ENCODE measurements around the gene MTFR1L.

Gene MTFR1L

DNA sequence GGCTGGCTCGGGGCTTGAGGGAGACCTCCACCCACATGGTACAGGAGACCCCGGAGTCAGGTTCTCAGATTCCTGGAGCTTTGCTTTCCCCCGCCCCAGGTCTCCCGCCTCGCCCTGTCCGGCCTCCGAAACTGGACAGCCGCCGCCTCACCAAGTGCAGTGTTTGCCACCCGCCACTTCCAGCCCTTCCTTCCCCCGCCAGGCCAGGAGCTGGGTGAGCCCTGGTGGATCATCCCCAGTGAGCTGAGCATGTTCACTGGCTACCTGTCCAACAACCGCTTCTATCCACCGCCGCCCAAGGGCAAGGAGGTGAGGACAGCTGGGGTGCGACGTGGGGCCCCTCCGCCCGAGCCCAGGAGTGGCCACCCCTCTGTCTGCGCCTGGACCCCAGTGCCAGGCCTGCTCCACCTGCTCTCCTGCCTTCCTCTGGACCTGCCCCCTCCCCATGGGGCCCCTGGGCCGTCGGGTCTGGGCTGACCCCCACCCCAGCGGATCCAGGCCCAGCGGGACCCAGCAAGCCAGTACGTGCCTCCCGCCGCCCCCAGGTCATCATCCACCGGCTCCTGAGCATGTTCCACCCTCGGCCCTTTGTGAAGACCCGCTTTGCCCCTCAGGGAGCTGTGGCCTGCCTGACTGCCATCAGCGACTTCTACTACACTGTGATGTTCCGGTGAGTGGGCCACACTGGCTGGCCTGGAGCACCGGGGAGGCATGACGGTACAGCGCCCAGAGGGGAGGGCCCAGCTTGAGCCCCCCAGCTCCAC, 11.1 kb upstream of the MTFR1L start:
- no peak for DNase-seq

DNA sequence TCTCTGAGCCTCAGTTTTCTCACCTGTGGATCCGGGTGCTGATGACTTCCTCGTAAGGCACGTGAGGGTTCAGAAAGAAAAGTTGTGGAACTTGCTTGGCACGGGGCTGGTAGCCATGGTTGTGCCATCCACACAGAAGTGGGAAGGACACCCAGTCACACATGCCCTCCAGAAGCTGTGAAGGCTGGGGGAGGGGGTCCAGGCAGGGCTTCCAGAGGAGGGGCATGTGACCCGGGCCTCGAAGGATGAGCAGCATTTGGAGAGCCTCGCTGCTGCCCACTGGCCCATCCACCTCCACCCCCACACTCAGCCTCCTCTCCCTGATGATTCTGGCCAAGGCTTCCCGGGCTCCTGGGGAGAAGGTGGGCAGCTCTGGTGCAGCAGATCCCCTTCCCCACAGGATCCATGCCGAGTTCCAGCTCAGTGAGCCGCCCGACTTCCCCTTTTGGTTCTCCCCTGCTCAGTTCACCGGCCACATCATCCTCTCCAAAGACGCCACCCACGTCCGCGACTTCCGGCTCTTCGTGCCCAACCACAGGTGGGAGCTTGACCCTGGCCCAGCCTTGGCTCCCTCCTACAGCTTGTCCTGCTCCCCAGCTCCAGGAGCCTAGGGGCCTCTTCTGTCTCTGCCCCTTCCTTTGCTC, 10.3 kb upstream of the MTFR1L start:
- DNase-seq: no peak

DNA sequence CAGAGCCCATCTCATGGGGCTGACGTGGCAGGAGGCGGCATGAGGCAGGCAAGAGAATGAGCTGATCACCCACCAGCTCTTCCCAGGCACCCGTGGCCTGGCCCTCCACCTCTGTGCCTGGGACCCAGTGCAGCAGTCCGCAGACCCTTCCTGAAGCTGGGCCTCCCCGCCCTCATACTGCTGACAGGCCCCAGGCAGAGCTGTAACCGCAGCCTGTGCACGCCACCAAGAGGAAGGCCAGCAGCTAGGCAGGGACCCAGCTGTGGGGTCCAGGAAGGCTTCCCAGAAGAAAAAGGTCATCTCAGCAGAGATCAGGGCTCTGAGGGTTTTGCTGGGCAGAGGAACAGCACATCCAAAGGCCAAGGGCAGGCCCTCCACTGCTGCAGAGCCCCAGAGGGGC, 9.8 kb upstream of the MTFR1L start:
- no peak for DNase-seq

DNA sequence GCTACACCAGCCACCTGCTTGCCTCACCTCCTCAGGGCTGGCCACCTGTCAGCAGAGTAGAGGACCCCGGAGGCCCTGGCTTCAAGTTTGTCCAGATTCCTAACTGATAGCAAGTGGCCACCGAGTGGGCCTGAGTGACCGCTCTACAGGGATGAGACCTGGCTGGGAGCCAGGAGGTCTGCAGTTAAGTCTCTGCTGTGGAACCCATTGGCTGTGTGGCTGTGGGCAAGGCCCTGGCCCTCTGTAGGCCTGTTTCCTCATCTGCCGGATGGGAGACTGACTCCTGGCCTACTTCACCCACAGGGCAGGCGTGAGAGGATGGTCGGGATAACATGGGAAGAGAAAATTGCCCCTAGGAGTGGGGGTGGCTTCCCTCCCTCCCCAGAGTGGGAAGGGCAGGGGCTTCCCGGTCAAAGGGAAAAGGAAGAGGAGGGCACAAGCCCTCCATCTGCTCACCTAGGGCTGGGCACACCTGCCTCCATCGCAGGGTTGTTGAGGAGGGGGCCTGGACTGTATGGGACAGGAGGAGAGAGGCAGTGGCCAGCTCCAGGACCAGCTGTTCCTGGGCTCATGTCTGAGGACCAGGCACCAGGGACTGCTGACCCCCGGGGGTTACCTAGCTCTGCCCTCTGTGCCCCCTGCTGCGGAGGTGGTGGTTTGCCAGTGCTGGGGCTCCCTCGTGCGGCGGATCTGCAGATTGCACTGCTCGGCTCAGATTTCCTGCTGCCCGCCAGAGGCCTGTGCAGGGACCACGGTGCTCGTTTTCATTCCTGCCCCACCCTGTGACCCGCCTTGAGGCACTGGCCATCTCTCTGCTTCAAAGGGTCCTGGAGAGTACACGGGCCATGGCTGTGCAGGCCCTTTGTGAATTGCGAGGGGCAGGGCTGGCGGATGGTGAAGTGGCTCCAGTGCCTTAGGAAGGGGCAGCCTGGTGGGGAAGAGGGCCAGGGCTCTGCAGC, 9.1 kb upstream of the MTFR1L start:
- DNase-seq: peak; percentile 83

DNA sequence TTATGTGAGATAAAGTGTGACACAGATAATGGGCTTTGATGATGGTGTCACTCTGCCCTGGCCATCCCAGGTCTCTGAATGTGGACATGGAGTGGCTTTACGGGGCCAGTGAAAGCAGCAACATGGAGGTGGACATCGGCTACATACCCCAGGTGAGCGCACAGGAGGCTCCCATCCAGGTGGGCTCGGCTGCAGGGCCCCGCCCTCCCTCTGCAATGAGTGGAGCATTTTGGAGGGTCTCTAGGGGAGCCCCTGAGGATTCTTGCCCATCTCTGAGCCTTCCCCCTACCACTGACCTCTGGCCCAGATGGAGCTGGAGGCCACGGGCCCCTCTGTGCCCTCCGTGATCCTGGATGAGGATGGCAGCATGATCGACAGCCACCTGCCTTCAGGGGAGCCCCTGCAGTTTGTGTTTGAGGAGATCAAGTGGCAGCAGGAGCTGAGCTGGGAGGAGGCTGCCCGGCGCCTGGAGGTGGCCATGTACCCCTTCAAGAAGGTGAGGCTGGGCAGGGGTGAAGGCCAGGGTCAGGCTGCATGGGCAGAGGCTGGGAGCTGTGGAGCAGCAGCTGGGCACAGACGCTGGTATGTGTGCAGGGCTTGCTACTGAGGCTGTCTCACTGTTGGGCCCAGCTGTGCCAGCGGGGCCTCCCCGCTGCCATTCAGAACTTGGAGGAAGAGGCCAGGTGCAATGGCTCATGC, 8.2 kb upstream of the MTFR1L start:
- DNase-seq: no peak

DNA sequence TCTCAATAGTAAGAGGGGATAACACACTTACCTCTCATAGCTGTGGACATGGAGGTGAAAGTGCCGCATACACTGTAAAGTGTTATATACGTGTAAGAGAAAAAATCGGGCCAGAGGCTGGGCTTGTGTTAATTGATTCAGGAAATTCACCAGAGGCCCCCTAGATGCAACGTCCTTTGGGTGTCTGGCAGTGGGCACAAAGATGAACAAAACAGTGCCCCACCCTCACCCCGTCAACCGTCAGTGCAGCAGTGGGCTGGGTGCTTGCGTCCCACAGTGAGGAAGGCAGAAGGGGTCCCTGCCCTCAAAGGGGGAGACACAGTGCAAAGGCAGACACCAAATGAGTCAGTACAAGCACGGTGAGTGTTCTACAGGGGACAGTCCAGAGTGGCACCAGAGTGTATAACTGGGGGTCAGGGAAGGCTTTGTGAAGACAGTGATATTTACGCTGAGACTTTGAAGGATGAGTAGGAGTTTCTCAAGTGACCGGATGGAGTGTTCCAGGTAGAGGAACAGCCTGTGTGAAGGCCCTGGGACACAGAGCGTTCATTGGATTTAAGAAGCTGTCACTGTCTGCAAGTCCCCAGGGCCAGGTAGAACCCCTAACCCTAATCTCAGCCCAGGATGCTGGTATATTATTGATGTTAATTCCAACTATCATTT, 6.6 kb upstream of the MTFR1L start:
- DNase-seq: no peak

DNA sequence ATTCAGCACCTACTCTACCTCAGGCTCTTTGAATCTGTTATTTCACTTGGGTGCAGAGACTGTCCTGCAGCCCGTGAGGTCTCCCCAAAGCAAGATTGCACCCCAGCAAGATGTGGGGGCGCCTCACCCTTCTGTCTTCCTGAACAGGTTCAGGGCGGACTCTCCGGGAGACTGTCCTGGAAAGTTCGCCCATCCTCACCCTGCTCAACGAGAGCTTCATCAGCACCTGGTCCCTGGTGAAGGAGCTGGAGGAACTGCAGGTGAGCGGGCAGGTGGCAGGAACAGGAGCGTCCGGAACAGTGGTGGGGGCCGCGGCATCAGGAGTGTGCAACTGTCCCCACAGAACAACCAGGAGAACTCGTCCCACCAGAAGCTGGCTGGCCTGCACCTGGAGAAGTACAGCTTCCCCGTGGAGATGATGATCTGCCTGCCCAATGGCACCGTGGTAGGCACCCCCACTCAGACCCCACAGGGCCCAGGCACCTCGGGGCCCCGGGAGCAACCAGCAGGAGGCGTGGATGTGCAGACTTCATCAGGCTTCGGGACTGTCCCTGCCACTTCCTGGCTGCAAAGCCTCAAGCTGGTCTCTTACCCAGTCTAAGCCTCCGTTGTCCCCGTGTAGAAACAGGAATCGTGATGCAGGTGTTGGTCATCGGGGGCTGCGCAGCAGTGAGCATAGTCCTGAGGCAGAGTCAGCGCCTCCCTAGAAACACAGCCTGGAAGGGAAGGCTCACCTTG, 5.9 kb upstream of the MTFR1L start:
- DNase-seq: no peak

DNA sequence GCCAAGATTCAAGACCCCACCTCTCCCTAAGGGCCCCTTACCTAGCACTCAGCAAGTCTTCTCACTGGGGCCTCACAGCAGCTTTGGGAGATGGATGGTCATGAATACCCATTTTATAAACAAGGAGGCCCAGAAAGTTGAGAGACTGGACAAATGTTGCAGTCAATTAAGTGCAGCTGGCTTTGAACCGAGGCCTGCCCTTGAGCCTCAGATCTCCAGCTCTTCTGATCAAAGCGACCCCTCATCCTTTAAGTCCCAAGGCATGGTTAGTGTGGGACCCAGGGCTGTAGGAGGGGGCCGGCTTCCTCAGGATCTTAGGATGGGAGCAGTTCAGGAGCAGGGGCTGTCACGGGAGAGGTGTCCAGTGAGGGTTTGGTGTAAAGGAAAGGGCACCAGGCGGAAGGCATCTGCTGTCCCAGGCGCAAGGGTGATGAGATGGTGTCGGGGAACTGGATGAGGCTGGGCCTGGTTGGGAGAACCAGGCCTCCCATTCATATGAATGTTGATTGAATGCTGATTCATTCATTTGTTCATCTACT, 5.1 kb upstream of the MTFR1L start:
- DNase-seq: no peak

DNA sequence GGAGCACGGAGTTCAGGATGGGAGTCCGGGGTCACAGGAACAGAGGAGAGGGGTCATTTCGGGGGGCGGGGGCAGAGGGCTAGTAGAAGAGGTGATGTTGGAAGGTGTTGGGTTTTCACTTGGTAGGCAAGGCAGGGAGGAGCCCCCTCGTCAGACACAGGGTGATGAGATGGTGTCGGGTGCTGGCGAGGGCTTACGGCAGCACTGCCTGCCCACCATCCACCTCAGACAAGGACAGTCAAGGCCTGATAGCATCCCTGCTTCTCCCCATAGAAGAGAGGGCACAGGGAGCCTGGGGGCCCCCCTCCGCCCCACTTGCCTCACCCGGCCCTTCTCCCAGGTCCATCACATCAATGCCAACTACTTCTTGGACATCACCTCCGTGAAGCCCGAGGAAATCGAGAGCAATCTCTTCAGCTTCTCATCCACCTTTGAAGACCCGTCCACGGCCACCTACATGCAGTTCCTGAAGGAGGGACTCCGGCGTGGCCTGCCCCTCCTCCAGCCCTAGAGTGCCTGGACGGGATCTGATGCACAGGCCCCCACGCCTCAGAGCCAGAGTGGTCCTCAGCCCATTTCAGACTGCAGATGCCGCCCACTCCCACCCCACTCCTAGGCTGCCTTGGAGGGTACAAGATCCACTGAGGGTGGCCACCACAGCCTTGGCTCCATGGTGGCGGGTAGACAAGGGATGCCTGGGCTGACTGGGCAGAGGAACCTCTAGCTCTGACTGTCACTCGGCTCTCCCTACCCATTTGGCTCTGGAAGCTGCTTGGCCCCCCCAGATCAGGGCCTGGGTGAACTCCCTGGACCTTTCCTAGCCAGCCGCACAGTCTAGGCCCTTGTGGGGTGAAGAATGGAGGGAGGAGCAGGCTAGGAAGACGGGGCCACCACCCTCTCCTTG, 4.3 kb upstream of the MTFR1L start:
- DNase-seq: no peak

DNA sequence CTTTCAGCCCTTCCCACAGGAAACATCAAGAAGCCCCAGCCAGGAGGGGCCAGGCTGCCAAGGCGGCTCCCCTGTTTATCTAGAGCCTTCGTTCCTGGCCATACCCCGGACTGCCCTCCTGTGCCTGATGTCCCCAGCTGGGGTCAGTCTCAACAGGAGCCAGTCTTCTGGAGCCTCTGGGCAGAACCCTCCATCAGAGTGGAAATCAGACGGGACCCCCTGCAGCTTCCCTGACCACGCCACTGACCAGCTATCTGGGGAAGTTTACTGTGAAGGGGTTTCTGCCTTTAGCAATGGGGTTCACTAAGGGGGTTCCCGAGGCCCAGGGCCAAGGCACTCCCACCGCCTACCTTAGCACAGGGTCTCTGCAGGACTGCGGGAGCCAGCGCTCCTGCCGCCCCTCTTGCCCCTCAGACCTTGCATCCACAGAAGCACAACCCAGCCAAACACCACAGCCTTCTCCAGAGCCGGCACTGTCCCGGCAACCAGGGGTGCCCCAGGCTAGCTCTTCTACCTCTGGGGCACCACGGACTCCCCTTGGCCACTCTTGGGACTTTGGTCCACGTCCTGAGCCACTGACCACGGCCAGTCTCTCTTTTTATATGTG, 3.5 kb upstream of the MTFR1L start:
- no peak for DNase-seq

DNA sequence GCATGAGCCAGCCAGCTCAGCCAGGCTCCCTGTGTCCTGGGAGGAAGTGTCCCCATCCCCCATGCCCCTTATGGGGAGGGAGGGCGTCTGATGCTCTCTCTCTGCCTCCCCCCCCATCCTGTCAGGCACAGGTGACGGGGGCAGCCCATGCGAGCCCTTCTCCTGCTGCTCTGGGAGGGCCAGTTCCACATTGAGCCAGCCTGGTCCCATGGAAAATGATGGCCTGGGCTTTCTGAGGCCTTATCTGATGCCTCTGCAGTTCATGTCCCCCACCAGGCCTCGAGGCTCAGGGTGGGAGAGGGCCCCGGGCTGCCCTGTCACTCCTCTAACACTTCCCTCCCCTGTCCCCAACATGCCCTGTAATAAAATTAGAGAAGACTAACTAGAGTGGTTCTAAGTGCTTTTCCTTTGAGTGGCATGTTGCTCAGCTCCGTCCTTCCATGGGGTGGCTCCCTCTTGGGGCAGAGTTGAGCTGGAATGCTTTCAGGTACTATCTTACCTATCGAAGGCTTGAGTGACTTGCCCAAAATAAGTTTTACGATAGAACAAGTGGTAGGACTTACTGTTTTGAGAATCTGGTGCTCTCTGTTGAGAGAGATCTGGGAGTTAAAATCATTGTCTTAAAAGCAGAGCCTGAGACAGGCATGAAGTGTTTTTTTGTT, 1.8 kb upstream of the MTFR1L start:
- DNase-seq: no peak

DNA sequence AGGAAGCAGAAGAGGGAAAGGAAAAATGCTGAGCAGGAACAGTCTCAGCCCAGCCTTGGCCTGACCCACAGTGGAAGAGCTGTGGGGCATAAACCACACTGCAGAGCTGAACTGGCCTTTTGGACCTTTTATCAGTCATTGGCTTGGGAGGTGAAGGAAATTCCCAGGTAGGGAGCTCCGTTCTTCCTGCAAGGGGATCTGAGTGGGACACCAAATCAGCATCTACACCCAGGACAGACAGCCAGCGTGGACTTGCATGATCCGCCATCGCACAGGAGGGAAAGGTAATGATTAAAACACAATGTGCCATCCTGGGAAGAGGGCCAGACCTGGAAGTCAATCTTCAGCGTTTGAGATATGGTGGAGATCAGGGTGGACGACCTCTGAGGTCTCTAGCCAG, 1.2 kb upstream of the MTFR1L start:
- no peak for DNase-seq

DNA sequence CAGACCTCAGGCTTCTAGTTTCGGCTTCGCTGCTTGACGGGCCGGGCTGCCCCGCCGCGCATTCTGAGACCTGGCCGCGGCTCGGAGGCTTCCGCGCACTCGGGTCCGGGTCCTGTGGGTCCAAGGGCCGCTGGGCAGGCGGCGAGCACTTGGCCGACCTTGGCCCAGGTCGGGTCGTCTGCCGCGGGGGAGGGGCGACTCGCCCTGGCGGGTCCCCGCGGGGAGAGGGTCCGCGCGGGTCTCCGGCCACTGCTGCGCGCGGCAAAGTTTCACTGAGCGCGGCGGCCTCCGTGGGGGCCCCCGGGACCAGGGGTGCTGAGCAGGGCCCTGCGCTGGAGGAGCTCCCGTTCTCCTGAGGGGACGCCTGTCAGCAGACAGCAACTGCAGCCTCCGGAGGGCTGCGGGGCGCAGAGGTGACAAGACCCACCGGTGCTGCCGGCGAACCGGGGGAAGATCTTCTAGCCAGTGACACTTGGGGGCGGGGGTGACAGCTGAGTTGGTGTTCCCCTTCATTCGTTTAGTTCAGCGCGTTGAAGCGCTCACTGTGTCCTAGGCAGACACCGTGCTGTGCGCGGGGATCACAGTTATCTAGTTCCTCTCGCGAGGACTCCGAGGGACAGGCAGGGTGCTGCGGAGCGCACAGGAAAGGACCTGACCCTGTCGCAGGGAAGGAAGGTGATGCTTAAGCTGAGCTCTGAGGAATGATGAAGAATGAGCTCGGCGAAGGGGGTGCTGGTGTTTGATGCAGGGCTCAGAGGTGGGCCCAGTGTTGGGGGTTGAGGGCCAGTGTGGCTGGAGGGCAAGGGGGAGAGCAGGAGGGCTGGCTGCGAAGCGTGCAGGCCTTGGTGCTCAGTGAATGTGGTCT, 725 bp downstream of the MTFR1L start:
- peak; percentile 46 for DNase-seq

DNA sequence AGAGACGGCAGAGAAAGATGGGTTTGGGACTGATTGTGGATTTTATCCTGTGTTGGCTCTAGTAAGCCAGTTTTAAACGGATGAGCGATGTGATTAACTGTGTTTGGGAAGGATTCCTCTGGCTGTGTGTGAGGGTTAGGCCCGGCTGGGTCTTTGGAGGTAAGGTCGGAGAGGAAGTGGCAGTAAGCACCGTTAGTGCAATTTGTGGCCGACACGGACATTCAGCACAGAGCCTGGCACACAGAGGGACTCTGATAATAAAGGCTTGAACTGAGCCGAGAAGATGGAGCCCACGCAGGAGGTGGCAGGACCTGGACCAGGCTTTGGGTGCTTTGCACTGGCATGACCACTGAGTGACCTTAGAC, 1.3 kb downstream of the MTFR1L start:
- DNase-seq: no peak

DNA sequence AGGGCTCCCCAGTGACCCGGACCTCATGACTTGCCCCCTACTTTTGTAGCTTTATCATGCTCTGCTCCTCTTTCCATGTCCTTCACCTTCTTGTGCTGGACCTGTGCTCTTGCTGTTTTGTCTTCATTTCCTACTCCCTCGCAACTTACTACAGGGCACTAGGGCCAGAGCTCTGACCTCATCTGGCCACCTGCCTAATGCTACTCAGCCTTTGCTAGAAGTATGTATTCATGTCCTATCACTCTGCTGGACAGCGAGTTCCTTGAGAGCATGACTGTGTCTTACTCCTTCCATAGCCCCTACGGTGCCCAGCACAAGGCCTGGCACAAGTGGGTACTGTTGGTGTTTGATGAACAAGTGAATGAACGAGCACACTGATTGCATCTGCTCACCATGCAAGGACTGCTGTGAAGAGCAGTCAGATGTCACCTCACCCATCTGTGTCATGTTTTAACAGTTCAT, 1.9 kb downstream of the MTFR1L start:
- DNase-seq: no peak

DNA sequence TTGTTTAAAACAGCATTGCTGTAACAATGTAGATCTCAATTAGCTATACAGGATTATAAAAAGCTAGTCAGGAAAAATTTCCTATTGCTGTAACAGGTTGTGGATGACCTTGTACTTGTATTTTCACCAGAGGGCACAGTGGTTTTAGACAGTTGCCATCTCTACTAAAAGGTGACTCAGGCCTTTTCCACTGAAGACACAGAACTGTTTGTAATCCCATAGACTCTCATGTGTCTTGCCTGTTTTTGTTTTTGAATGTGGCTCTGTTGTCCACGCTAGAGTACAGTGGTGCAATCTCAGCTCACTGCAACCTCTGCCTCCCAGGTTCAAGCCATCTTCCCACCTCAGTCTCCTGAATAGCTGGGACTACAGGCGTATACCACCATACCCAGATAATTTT, 5.9 kb downstream of the MTFR1L start:
- DNase-seq: no peak

DNA sequence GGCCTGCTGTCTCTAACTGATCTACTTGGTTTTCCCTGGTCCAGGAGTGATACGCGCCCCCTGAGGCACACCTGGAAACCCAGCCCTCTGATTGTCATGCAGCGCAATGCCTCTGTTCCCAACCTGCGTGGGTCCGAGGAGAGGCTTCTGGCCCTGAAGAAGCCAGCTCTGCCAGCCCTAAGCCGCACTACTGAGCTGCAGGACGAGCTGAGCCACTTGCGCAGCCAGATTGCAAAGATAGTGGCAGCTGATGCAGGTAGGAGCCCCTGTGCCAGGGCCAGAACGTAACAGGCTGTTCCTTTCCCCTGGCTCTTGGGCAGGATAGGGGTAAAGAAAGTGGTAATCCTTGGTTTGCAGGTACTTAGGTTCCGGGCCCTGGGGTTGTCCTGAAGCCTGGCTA, 6.8 kb downstream of the MTFR1L start:
- no peak for DNase-seq

DNA sequence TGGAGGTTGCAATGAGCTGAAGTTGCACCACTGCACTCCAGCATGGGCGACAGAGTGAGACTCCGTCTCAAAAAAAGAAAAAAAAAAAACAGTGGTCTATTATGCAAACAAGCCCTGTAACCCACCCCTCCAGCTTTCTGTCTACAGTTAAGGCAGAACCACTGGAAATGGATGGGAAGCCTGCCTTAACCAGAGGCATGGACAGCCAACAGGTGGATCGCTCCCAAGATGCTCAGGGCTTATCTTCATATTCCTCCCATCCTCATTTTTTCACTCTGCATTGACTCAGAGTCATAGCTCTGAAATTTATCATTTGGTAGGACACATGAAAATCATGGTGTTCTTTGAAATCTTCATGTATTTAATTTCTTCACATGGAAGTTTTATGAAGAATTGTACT, 8.7 kb downstream of the MTFR1L start:
- no peak for DNase-seq
